Dermis microvascular lymphatic vessel endothelial cell (primary cell): ENCODE measurements around the gene WNT4. TPM values are rescaled to one million over a fixed set of nuclear protein-coding genes. Genes with fewer than 3 reads are reported as not detected.

Source experiments
- DNase-seq, 2 donors: peaks; one replicate each; pipeline versions ENCODE4 v3.0.0 to v3.0.0-alpha.2; 2010; ENCODE audit warnings: low read depth in 2 of 2
- total RNA-seq: library from RNA; depleted of rRNA; stranded (reverse); fragments of >200 nt; gene quantifications from 2 replicates; pipeline ENCODE4 v1.2.1, GENCODE V29; 2014

WNT4 gene
- 0.39 and 1.1 TPM in 2 replicates for total RNA-seq

DNA sequence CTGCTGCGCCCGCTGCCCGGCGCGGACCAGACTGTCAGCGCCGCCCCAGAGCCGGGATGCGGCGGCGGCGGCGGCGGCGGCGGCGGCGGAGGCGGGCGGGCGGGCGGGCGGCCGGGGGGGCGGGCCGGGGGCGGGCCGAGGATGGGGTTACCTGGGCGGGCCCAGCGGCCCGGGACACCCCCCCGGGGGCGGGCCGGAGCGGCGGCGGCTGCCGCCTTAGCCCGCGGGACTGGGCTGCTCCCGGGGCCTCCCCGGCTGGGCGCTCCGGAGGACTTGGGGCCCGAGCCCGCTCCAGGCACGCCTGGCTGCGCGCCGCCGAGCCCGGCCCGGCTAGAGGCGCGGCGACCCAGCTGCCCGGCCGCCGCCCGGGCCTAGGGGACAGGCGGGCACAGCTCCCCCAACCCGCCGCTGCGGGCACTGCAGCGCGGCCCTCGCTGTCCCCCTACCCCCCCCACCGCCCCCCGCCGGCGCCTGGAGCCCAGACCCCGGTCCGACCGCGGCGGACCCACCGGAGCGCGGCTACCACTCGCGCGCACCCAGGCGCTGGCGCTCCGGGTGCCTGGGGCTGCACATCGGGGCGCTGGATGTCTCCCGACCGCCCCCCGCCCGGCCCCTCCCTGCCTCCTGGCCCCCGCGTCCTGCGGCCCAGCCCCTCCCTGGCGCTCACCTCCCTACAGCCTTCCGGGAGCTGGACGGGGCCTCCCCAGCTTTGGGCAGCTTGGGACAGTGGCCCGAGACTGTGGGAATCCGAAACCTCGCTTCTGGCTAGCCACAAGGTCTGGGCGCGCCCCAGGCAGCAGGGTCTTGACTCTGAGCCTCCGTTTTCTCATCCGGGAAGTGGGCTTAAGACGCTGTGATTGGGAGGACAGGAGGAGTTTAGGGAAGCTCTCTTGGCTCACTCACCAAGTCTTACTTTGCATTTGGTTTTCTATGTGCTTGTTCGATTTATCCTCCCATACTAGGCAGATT lies at the start of gene WNT4:
WNT4 (minus strand) TSS at position 33 of the 969 bp plus-strand sequence. CDS start 175 bp downstream, outside the sequence.
- DNase-seq = peak in 1 of 2 donors; percentile 35

DNA sequence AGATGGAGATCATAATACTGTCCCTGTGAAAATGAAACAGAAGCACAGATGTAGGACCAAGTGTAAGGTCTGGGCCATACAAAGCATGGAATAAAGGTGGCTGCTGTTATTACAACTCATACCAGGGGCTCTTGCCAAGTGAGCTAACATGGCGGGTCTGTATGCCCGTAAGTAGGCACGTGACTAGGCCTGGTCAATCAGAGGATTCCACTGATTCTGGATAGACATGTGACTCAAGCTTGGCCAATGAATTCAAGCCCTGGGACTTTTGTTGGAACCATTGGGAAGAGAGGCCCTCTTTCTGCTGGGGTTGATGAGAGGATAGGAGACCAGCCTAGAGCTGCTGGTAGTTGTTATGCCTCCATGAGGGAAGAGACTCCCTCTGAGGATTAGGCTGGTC lies 47.8 kb upstream of the WNT4 start:
- no peak for DNase-seq

- DNase-seq = no peak
Observed at GRCh38 chr1:22190251-22190650, 47.4 kb upstream of the WNT4 start.

GRCh38 chr1:22189619-22190018 lies 46.7 kb upstream of the WNT4 start:
- DNase-seq = no peak

DNA sequence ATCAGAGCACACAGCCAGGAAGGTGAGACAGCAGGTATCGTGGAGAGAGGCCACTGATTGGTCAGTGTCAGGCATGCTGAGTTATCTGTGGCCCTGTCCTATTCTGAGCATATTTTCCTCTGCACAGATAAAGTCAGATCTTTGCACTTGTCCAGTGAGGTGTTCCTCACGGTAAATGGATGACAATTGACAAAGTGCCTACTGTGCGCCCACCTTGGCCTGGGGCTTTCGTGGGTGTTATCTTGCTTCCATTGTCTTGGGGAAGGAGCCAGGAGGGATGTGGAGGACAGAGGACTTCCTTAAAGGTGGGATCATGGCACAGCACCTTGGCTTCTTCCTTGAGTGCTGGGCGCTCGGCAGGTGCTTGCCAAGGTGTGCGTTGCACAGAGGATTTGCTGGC lies 46.0 kb upstream of the WNT4 start:
- no peak for DNase-seq

DNA sequence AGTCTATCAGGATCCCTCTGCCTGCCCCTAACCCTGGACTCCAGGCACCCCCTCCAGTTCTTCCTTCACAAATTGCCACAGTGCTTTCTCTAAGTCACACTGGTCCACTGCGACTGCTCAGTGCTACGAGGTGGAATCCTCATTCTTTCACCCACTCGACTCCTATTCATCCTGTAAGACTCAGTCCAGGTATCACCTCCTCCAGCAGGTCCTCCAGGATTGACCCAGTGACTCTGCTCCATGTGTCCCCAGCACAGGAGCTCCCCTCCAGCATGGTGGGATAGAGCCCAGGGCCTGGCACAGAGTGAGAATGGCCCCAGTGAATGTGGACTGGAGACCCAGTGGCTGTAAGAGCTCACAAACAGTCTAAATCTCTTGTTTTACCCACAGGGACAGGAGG lies 45.5 kb upstream of the WNT4 start:
- DNase-seq = no peak

DNA sequence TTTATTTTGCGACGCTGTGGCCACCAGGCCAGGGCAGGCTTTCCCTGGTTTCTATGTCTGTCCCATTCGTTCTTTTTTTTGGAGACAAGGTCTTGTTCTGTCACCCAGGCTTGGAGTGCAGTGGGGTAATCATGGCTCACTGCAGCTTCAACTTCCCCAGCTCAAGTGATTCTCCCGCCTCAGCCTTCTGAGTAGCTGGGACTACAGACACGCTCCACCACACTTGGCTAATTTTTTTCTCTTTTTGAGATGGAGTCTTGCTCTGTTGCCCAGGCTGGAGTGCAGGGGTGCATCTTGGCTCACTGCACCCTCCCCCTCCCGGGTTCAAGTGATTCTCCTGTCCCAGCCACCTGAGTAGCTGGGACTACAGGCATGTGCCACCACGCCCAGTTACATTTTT lies 43.4 kb upstream of the WNT4 start:
- no peak for DNase-seq

- no peak for DNase-seq
Observed at GRCh38 chr1:22184892-22185612, 42.2 kb upstream of the WNT4 start.

GRCh38 chr1:22184454-22184853 lies 41.6 kb upstream of the WNT4 start:
- DNase-seq = no peak

- no peak for DNase-seq
Observed at GRCh38 chr1:22182715-22183114, 39.8 kb upstream of the WNT4 start.

DNA sequence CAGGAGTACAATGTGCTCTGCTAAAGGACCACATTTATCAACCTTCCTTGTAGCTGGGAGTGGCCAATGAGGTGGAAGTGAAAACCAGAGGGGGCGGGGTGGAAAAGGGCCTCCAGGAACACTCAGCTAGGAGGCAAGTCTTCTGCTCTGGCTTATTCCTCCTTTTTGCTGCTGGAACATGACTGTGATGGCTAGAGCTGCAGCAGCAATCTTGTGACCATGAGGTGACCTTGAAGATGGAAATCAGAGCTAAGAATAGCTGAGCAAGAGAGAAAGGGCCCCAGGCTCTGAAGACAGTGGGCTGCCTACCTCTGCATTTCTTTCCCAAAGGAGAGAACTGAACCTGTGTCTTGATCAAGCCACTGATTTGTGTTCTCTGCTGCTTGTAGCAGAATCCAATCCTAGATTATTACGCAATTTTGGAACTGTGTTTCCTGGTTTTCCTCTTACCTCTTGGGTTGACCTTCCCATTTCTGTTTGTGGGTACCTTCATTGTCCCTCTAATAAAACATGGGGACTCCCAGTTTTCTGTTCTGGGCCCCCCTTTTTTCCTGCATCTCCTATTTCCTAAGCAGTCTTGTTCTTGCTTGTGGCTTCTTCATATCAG lies 36.4 kb upstream of the WNT4 start:
- no peak for DNase-seq

DNA sequence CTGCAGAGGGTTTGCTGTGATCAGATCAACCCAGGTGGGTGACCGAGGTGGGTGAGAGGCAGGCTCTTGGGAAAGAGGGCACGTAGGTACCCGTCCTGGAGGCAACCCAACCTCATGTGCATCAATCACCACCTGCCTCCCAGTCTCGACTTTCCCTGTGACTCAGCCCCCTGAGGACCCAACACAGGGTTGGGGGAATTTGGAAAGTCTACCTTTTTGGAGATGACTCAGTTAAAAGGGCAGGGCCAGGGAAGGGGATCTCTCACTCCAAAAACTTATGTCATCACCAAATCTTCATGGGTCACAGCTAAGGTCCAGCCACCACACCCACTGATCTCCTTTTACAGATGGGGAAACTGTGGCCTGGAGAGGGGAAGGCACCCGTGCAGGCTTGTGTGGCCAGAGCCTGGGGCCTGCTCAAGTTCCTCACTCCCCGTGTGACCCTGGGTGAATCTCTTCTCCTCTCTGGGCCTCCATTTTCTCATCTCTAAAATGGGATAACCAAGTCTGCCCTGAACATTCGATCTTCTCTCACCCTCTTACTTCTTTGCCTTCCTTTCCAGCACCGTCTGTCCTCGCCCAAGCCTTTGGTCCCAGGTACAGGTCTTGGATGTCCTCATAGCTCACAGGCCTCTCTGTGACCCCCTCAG lies 34.6 kb upstream of the WNT4 start:
- DNase-seq = no peak

GRCh38 chr1:22176258-22176657 lies 33.4 kb upstream of the WNT4 start:
- DNase-seq = no peak

DNA sequence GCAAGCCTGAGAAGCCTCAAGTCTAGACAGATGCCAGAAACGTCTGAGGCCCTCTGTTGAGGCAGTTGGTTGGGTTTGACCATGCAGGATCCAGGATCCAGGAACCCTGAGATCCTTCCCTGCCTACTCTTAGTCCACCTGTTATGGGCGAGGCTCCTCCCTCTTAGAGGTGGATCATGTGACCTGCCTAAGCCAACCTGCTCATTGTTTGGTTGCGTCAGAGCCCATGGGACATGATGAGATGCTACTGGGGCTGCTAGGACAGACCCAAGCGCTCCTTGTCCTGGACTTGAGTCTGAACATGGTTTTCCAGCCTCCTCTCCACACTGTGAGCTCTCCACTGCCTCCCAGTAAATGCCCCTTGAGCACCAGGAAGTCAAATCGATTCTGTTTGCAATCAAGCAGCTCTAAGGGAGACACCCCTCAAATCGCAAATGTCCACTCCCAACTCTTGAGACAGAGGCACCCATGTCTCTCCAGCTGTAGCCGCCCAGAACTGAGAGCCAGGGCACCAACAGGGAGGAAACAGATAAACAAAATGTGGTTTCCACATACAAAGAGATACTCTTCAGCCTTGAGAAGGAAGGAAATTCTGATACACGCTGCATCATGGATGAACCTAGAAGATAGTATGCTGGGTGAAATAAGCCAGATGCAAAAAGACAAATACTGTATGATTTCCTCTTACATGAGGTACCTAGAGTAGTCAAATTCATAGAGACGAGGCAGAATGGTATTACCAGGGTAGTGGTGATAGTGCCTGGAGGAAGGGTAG lies 31.7 kb upstream of the WNT4 start:
- DNase-seq = no peak

- DNase-seq = no peak
Observed at GRCh38 chr1:22171951-22172715, 29.2 kb upstream of the WNT4 start.

GRCh38 chr1:22169816-22170215 lies 26.9 kb upstream of the WNT4 start:
- no peak for DNase-seq

GRCh38 chr1:22168412-22168973 lies 25.6 kb upstream of the WNT4 start:
- no peak for DNase-seq

DNA sequence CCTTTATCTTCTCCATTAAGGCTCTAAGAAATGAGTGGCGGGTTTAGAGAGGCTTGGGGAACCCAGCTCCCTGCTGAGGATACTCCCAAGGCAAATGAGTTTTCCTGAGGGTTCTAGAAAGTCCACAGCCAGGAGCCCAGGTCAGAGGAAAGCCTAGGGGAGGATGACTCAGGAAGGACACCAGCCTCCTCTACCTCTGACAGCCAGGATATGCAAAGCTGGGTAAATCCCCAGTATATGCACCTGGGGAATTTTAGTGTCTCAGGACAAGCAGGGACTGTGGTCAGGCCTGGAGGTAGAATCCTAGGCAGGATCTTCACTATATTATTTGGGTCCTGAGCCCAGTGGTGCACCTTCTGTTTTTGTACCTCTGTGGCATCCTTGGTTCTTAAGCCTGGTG lies 23.5 kb upstream of the WNT4 start:
- DNase-seq = no peak

GRCh38 chr1:22164841-22165808 lies 22.2 kb upstream of the WNT4 start:
- no peak for DNase-seq
